DMS114 treated with DMSO at 0.1 percent for 48 hours (cell line): Measurements from ENCODE around the gene THAP6.
"Not testable (repeated sequence)": the region's sequence is repeated elsewhere in the genome, so short reads cannot be mapped to it uniquely, and the experiment has no call there.

ENCODE experiments used
- DNase-seq: peaks from one replicate; lab custom pipeline; 2025; ENCODE audit not compliant: unreplicated experiment; lab: John Stamatoyannopoulos, UW

Gene THAP6, protein sequence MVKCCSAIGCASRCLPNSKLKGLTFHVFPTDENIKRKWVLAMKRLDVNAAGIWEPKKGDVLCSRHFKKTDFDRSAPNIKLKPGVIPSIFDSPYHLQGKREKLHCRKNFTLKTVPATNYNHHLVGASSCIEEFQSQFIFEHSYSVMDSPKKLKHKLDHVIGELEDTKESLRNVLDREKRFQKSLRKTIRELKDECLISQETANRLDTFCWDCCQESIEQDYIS

DNA sequence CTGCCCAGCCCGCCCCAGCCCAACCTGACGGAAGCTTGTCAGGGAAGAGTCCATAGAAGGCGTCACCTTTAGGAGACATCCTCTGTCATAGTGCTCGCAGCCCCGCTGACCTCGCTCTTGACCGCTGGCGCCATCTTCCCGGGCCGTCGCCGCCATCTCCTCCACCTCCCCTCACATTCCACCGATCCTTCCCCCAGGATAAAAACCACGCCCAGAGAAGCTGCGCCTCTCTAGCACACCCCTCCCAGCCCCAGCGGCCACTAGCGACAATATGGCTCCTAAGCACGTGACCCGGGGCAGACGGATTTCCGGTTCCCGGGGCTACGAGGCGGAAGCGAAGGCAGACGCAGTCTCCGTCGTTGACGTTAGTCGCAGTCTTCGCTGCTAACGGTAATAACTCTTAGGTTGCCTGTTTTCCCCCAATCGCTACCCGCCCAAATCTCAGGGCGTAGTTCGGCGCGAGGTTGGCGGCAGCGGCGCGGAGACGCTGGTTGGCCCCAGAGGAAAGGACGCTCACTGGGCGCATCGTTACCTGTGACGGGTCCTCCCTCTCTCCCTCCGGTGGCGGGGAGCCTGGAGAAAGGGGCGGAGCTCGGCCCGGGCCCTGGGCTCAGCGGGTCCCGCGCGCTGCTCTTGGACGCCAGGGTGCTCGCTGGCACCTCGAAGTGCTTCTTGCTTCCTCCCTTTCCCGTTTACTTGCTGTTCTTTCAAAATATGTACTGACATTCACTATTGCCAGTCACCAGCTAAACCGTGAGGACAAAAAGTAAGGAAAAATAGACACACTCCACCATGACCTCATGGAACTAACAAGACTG lies at the start of gene THAP6, which contains the start of gene RCHY1:
TSS of gene THAP6 (plus strand) at position 343 of the 818 bp plus-strand sequence. CDS start 980 bp downstream, outside the sequence.
TSS of gene RCHY1 (minus strand) at position 273 of the 818 bp plus-strand sequence. CDS start at position 156, 117 bp downstream.
- peak; percentile 82 for DNase-seq

GRCh38 chr4:75469896-75470295 lies 44.4 kb upstream of the THAP6 start:
- no peak for DNase-seq

DNA sequence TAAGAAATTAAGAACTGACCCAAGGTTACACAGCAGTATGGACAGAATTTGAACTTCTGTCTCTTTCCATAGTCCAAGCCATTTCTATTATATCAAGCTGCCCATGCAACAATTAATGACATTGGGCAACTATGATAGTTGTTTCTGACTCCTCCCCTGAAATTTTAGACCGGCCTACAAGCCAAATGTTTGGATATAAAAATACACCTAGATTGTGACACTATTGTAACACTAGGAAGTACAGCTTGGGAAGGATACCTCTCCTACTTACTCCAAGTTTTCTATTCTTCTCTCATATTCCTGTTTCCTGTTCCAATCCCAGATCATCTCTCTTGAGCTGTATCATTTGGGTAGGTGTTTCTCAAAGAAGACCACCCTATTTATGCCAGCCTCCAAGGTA lies 43.5 kb upstream of the THAP6 start:
- DNase-seq, result no peak

GRCh38 chr4:75477201-75477600 lies 37.1 kb upstream of the THAP6 start:
- no peak for DNase-seq

- no peak for DNase-seq
Observed at GRCh38 chr4:75484190-75484589, 30.1 kb upstream of the THAP6 start.

DNA sequence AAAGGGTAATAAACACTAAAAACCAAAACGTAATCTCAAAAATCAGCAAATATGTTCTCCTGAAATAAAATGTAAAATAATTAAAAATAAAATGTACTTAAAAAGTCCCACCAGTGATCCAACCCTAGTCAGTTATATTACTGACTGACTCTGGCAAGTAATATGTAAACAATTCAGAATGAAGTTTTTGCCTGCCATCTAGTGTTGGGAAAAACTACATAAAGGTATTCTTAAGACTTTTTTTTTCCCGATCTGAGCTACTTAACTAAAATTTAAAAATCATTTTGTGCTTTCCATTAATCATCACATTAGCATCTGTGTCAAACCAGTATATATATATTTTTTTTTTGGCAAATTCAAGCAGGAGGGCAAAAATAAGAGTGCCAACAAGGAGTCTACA lies 24.1 kb upstream of the THAP6 start:
- DNase-seq, result no peak

GRCh38 chr4:75494563-75494962 lies 19.7 kb upstream of the THAP6 start:
- DNase-seq, result no peak

DNA sequence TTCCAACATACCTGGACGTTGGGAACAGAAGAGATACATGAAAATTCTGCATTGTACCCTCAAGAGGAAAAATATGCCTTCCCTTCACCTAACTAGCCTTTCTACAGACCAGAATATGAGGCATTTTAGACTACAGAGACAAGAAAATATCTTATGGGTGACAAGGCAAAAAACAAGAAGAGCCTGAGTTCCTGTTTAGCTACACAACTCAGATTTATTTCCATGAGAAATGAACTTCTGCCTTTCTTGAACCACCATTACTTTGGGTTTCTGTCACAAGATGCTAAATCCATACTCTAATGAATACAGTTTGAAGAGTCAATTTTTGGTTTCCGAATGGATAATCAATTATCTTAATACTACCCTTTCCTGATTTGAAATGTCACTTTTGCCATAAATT lies 18.8 kb upstream of the THAP6 start:
- no peak for DNase-seq

DNA sequence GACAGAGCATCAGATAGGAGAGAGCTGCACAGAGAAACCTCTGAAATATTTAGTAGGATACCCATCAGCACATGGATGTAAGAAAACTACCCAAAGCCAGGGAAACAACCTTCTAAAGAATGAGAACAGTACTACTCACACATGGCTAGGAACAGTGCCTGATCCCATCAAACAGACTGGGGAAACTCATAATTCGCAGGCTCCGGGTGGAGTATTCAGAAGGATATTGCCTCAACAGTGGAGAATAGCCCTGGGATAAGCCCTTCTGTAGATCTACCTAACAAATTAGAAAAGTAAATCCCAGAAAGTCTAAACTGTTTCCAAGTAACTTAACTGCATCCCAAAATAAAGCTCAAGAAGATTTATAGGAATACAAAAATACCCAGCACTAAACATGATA lies 17.9 kb upstream of the THAP6 start:
- no peak for DNase-seq

- DNase-seq, result no peak
Observed at GRCh38 chr4:75497133-75497532, 17.1 kb upstream of the THAP6 start.

- DNase-seq, result no peak
Observed at GRCh38 chr4:75498041-75498440, 16.2 kb upstream of the THAP6 start.

DNA sequence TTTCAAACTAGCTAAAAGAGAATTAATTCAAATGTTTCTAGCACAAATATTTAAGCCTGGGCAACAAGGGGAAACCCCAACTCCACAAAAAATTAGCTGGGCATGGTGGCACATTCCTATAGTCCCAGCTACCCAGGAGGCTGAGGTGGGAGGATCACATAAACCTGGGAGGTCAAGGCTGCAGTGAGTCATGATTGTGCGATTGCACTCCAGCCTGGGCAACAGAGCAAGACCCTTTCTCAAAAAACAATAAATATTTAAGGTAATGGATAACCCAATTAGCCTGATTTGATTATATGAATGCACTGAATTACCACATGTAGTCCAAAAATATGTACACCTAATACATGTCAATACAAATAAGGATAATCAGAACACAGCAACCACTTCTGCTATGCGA lies 14.4 kb upstream of the THAP6 start:
- no peak for DNase-seq

DNA sequence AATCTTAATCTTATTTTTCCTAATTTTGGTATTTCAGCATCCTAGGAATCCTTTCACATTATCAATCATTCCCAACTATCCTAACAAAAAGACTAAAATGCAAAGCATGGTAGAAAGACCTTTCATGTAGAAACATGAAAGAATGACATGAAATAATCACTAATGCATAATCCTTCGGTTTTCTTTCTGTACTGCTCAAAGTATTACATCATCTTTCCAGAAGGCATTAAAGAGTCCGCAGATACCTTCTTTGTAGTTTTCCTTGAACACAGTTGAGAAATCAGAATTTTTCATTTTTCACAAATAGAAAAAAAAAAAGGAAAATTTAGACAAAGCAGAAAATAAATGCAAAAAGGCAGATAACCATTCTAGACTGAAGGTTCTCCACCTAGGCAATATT lies 11.6 kb upstream of the THAP6 start:
- DNase-seq, result no peak

DNA sequence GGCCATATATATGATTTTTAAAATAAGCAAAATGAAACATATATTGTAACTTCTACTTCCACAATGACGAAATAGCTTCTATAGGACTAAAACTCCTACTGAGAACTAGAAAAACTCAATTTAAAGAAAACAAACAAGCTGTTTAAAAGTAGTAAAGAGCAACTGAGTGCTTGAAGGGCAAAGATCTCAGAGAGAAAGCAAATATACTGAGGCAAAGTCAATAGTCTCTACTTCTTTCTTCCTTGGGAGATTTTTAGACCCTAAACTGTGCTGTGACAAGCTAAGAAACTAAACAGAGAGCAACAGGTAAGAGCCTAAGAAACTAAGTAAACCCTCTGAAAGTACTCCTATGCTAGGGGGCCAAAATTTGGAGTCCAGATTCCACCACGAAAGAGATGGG lies 8.6 kb upstream of the THAP6 start:
- no peak for DNase-seq

GRCh38 chr4:75509592-75509991 lies 4.7 kb upstream of the THAP6 start:
- not testable (repeated sequence) for DNase-seq

DNA sequence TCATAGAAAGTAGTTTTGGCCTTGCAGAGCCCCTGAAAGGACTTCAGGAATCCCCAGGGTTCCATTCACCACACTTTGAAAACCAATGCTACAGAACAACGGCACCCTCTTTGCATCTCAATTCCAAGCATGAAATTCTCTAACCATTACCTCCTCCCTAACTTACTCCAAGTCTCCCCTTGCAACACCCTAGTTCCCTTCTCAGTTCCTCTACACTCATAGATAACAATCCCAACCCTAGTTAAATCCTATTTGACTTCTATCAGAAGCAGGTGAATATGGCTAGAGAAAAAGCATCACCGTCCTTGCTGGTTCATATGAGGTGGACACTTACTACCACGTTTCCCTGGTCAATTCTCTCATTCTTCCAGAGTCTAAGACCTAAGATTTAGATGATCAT lies 2.4 kb upstream of the THAP6 start:
- DNase-seq, result no peak

GRCh38 chr4:75512386-75513211 lies 1.7 kb upstream of the THAP6 start:
- no peak for DNase-seq

DNA sequence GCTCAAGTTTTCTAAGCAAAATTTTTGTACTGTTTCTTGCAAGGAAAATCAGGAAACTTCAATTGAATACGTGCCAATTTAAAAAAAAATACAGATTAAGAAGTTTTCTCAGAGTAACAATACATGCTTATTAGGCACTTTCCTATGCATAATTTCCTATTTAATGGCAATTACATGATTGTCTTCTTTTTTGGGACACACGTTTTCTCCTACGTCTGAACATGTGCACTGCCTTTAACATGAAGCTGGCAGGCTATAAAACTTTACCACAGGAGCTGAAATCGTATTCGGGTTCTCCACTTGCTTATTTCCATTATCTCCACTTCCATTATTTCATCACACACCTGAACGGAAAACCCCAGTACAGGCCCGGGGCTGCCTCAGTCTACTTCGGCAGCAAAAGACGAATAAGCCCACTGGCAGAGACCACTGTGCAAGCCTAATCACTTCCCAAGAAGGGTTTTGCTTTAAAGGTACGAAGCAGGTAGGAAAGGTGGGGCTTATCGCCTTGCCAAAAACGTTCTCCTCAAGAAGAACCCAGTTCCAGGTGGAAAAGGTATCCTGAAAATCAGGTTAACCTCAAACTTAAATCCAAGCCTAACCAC lies 645 bp upstream of the THAP6 start:
- DNase-seq, result no peak

DNA sequence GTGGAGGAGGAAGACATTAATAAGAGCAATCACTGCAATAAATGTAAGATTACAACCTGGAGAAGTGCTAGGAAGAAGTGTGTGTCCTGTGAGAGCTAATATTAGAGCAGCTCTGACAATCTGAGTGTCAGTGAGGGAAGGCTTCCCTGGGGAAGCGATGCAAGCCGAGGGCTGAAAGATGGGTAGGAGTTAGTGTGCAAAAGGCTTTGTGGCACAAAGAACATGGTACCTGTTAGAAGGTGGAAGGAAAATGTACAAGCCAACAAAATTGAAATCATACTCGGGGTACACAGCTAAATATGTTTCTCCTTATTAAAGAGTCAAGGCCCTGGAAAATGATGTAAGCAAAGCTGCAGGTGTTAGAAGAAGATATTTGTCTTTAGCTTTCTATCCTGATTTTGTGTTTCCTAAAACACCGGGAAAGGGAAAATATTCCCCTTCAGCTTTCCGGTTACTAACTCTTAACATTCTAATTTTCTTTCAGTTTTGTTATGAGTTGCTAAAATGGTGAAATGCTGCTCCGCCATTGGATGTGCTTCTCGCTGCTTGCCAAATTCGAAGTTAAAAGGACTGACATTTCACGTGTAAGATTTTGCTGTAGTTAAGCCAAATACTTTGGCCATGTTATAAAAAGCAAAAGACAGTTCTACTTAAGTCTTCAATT lies 808 bp downstream of the THAP6 start:
- DNase-seq, result no peak

DNA sequence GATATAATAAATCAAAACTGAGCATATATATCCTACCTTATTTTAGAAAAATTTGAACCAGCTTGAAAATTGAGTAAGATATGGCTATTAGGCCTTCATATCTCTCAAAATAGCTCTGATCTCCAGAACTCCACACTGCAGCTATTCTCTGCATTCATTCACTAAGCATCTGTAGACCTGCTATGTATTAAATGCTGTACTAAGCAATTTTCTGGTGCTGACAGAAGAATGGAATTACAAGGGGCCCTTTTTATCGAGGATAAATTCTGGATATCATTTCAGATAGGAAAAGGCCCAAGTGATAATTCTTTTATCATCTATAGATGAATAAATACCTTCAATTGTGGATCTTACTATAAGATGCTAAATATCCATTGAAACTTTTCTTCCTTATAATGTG lies 1.9 kb downstream of the THAP6 start:
- DNase-seq, result no peak

DNA sequence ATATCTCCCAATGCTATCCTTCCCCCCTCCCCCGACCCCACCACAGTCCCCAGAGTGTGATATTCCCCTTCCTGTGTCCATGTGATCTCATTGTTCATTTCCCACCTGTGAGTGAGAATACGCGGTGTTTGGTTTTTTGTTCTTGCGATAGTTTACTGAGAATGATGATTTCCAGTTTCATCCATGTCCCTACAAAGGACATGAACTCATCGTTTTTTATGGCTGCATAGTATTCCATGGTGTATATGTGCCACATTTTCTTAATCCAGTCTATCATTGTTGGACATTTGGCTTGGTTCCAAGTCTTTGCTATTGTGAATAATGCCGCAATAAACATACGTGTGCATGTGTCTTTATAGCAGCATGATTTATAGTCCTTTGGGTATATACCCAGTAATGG lies 5.2 kb downstream of the THAP6 start:
- DNase-seq, result not testable (repeated sequence)
